B cell (primary cell): ENCODE results near the gene PLXNB1. TPM values are rescaled to one million over a fixed set of nuclear protein-coding genes. Genes with fewer than 3 reads are reported as not detected.

Experiments used
- ATAC-seq: fragments of 200-7000 bp; cut with Tn5 transposase; one replicate; pipeline ENCODE4 v1.10.0; 2021; ENCODE audit warnings: low read depth, mild to moderate bottlenecking, moderate number of reproducible peaks, moderate library complexity
- CTCF ChIA-PET: fragments of 350-600 bp; sonication (Branson Sonifier 250); formaldehyde crosslinking; loops from one replicate; lab custom pipeline; 2021; ENCODE audit warnings: antibody characterized with exemption, inconsistent platforms; lab: Charles Lee
- POLR2A ChIA-PET: fragments of 350-600 bp; sonication (Branson Sonifier 250); formaldehyde crosslinking; loops from one replicate; lab custom pipeline; 2021; ENCODE audit warnings: antibody characterized with exemption; lab: Charles Lee
- DNase-seq: peaks from one replicate; pipeline ENCODE4 v3.0.0; 2013
- H2AFZ ChIP-seq: 2 replicates; pipeline ENCODE4 v1.6.1; 2012; ENCODE audit warnings: mild to moderate bottlenecking, low read depth, low read length; ENCODE audit not compliant: insufficient read depth, poor library complexity, severe bottlenecking
- H3K27ac ChIP-seq, 2 donors: 1 replicate in 1 of 2; 2 replicates in 1 of 2; pipeline ENCODE4 v1.5.1; 2012 to 2013; ENCODE audit warnings: low read length in 2 of 2, mild to moderate bottlenecking in 2 of 2, moderate library complexity in 1 of 2
- H3K27me3 ChIP-seq, 4 experiments: fragments of 200-600 bp in 1 of 4; sonication (generic) in 1 of 4; replicated peaks in 1 of 4; 1 replicate in 2 of 4; 2 replicates in 2 of 4; pipeline versions ENCODE4 v1.6.1 to v1.7.0; 2013 to 2016; ENCODE audit warnings: low read length in 3 of 4, mild to moderate bottlenecking in 2 of 4, mixed read lengths in 1 of 4, moderate library complexity in 1 of 4; ENCODE audit not compliant: insufficient read depth in 4 of 4, control insufficient read depth in 3 of 4; ENCODE audit errors: control extremely low read depth in 1 of 4
- H3K36me3 ChIP-seq, 2 experiments: replicated peaks in 1 of 2; 1 replicate in 1 of 2; 2 replicates in 1 of 2; pipeline versions ENCODE4 v1.6.1 to v1.7.1; 2013; ENCODE audit warnings: low read length in 1 of 2; ENCODE audit not compliant: insufficient read depth in 2 of 2, control insufficient read depth in 1 of 2; ENCODE audit errors: control extremely low read depth in 1 of 2, extremely low read depth in 1 of 2
- H3K4me1 ChIP-seq, 2 donors: fragments of 200-600 bp in 1 of 2; sonication (generic) in 1 of 2; 1 replicate in 1 of 2; 2 replicates in 1 of 2; pipeline versions ENCODE4 v1.5.1 to v1.6.1; 2013 to 2017; ENCODE audit warnings: low read length in 2 of 2; ENCODE audit not compliant: control insufficient read depth in 2 of 2, insufficient read depth in 2 of 2
- H3K4me2 ChIP-seq: replicated peaks from 2 replicates; pipeline ENCODE3; 2012; ENCODE audit warnings: mild to moderate bottlenecking, low read depth, low read length; ENCODE audit not compliant: poor library complexity, severe bottlenecking
- H3K4me3 ChIP-seq, 5 experiments: fragments of 200-600 bp in 1 of 5; sonication (generic) in 1 of 5; 1 replicate in 3 of 5; 2 replicates in 2 of 5; pipeline versions ENCODE4 v1.5.1 to v1.7.0; 2011 to 2016; ENCODE audit warnings: low read length in 4 of 5, mild to moderate bottlenecking in 4 of 5, low read depth in 2 of 5, control low read depth in 1 of 5, moderate library complexity in 1 of 5; ENCODE audit not compliant: insufficient read depth in 1 of 5; ENCODE audit errors: control extremely low read depth in 1 of 5, extremely low read depth in 1 of 5
- H3K79me2 ChIP-seq: fragments of 200-600 bp; sonication (generic); one replicate; pipeline ENCODE4 v1.6.0; 2016; ENCODE audit warnings: low read length; ENCODE audit not compliant: control insufficient read depth, insufficient read depth
- H3K9ac ChIP-seq: fragments of 200-600 bp; sonication (generic); 2 replicates; pipeline ENCODE4 v1.6.1; 2017; ENCODE audit warnings: mild to moderate bottlenecking, low read length, moderate library complexity
- H3K9me3 ChIP-seq, 3 donors: one replicate each; pipeline versions ENCODE4 v1.6.1 to v1.7.1; 2013; ENCODE audit warnings: low read length in 2 of 3; ENCODE audit not compliant: control insufficient read depth in 2 of 3, insufficient read depth in 1 of 3; ENCODE audit errors: control extremely low read depth in 1 of 3
- H4K20me1 ChIP-seq: 2 replicates; pipeline ENCODE4 v1.6.0; 2012; ENCODE audit warnings: mild to moderate bottlenecking, low read length; ENCODE audit not compliant: insufficient read depth, control insufficient read depth, poor library complexity, severe bottlenecking
- H3K27ac Mint-ChIP-seq: one replicate; pipeline ENCODE4 v1.8.0; 2021; ENCODE audit warnings: mixed read lengths
- H3K27me3 Mint-ChIP-seq: one replicate; pipeline ENCODE4 v1.8.0; 2021; ENCODE audit warnings: mixed read lengths
- H3K4me1 Mint-ChIP-seq: one replicate; pipeline ENCODE4 v1.8.0; 2021; ENCODE audit warnings: mixed read lengths
- H3K4me3 Mint-ChIP-seq: one replicate; pipeline ENCODE4 v1.8.0; 2021; ENCODE audit warnings: mixed read lengths
- H3K9me3 Mint-ChIP-seq: one replicate; pipeline ENCODE4 v1.8.0; 2022; ENCODE audit warnings: mixed read lengths; ENCODE audit not compliant: insufficient read depth
- CTCF ChIP-seq: fragments of 200-600 bp; IDR thresholded peaks from one replicate; pipeline ENCODE4 v1.8.0; 2022; ENCODE audit warnings: antibody characterized with exemption, mild to moderate bottlenecking
- EZH2 ChIP-seq: IDR thresholded peaks from 2 replicates; pipeline ENCODE4 v1.6.1; 2012; ENCODE audit warnings: borderline replicate concordance, low read depth, mild to moderate bottlenecking, moderate library complexity, low read length; ENCODE audit not compliant: insufficient read depth, poor library complexity, severe bottlenecking
- WGBS: methylation state at CpG from one replicate; pipeline ENCODE4 v1.1.5; 2013; ENCODE audit warnings: missing lambda C conversion rate; ENCODE audit not compliant: insufficient coverage; 5-methylcytosine and 5-hydroxymethylcytosine counted together
- intact Hi-C: fragments of 100-400 bp; cut with micrococcal nuclease; formaldehyde crosslinking; loops from one replicate; pipeline ENCODE4 v1.10.0; 2022
- polyA plus RNA-seq: library from polyadenylated mRNA; depleted of rRNA; stranded (reverse); fragments of >200 nt; gene quantifications from 2 replicates; pipeline ENCODE4 v1.2.3, GENCODE V29; 2012
- total RNA-seq, 2 donors: library from RNA; stranded (reverse); fragments of 120-200 nt in 1 of 2; gene quantifications; 1 replicate in 1 of 2; 2 replicates in 1 of 2; pipeline versions ENCODE4 v1.2.3 to v1.2.4, GENCODE V29; 2013 to 2022

The PLXNB1 gene
- total and polyA plus RNA-seq, 2 donors (not counting 1 experiment from before 2014, with no cell fraction given) = 0.95 to 5.0 TPM

GRCh38 chr3:48468329-48468731 is 38.4 kb upstream of the PLXNB1 start:
- Histone ChIP-seq H4K20me1 (peaks cover 35% of the 10 kb centered on the region), H3K4me2 (peak overlapping the region; percentile 95), H3K79me2 (peaks cover 80% of the 10 kb centered on the region), H3K9ac (no peak overlapping the region), H3K27me3 (no peaks in the 10 kb centered on the region), H2AFZ (no peak overlapping the region), H3K9me3 (no peaks in the 10 kb centered on the region), H3K27ac (peak overlapping the region in 1 of 2 donors; percentile 99), H3K4me1 (peaks cover 64 to 74% of the 10 kb centered on the region in 2 donors), H3K4me3 (no peak overlapping the region), H3K36me3 (peaks cover 0 to 37% of the 10 kb centered on the region in 2 experiments)
- ATAC-seq = no peak
- intact Hi-C loops = loop anchor here (10.0 kb wide), 1 partner anchor 216 kb away; the partner anchor contains the start of gene NCKIPSD
- peaks cover 63% of the 10 kb centered on the region for H3K4me1 Mint-ChIP-seq
- ChIA-PET CTCF (interaction anchor here (0.8 to 17.7 kb wide), 4 partner anchors 8 to 39 kb away, joined by 3 to 240 read pairs (median 4); partner anchors contain the start of gene SHISA5), POLR2A (no interaction called here)
- H3K9me3 Mint-ChIP-seq = no peaks in the 10 kb centered on the region
- 94% methylated on average over 8 of the region's 8 CpGs for WGBS
- peak overlapping the region; percentile 80 for H3K27ac Mint-ChIP-seq
- no peak for TF ChIP-seq EZH2
- no peak for TF ChIP-seq CTCF
- DNase-seq = no peak
- peak overlapping the region; percentile 94 for H3K4me3 Mint-ChIP-seq
- no peaks in the 10 kb centered on the region for H3K27me3 Mint-ChIP-seq
